ENCODE measurements around the gene CHRNA7. TPM values are rescaled to one million over a fixed set of nuclear protein-coding genes. Genes with fewer than 3 reads are reported as not detected.

Gene CHRNA7
- total RNA-seq, 1 donor from 2014 or later = 0.34 TPM

DNA sequence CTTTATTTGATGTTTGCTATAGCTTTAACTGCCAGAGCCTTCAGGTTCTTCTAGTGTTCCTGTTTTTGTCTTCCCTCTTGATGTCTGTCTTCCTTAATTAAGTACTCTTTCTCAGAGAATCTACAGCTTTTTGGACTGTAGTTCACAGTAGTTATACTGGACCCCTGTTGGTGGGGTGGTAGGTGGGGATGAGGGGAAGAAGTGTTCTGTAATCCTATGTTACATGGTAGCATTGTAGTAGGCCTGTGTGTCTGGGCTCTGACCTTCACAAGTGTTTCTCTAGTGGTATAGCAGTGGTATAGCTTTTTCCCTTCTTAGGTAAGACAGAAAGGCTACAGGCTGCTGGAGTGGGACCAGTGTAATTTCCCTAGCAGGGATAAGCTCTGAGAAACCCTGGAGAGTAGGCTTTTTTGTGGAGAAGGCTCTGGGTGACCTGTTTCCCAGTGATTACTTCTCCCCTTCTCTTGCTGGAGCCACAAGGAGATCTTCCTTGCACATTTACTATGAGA is 59.6 kb downstream of the CHRNA7 start:
- no peak for DNase-seq

- no peak for DNase-seq
Measured at GRCh38 chr15:32091505-32092380, 61.4 kb downstream of the CHRNA7 start.

GRCh38 chr15:32096213-32096612 is 65.9 kb downstream of the CHRNA7 start:
- no peak for DNase-seq

DNA sequence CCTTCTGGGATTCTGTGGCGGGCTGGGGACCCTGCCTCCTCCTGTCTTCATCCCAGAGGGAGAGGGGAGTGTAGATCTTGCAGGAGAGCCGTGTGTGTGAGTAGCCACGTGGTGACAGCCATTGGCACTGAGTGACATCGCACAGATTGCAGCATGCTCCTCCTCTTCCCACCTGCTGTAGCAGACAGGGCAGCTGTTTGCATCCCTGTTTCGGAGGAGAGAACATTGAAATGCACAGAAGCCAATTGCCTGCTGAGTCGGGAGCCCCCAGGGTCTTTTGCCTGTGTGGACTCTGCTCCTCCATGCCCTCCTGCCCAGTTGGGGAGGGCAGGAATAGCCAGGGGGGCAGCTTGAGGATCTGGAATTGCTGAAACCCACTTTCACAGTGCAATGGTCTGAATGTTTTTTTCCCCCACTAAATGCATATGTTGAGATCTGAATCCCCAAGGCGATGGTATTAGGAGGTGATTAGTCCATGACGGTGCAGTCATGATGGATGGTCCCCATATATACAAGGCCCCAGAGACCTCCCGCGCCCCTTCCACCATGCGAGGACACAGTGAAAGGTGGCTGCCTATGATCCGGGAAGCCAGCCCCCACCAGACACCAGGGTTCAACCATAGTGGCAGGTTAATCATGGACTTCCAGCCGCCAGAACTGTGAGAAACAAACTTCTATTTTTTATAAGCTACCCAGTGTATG is 66.8 kb downstream of the CHRNA7 start:
- no peak for DNase-seq

DNA sequence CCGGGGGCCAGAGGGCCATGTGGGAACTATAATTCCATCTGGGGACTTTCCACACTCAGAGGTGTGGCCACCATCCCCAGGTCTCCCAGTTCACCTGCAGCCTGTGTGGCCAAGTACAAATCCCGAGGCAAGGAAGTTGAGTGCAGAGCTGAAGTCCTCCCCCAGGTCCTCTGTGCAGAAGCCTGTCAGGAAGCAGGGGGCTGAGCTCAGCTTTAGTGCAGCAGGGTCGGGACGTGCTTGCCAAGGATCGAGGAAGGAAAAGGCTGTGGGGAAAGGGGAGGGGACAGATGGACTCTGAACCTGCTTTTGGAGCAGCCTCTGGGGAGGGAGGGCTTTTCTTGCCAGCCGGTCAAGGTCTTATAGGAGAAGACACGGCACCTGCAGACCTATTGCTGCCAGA is 67.7 kb downstream of the CHRNA7 start:
- DNase-seq = no peak

DNA sequence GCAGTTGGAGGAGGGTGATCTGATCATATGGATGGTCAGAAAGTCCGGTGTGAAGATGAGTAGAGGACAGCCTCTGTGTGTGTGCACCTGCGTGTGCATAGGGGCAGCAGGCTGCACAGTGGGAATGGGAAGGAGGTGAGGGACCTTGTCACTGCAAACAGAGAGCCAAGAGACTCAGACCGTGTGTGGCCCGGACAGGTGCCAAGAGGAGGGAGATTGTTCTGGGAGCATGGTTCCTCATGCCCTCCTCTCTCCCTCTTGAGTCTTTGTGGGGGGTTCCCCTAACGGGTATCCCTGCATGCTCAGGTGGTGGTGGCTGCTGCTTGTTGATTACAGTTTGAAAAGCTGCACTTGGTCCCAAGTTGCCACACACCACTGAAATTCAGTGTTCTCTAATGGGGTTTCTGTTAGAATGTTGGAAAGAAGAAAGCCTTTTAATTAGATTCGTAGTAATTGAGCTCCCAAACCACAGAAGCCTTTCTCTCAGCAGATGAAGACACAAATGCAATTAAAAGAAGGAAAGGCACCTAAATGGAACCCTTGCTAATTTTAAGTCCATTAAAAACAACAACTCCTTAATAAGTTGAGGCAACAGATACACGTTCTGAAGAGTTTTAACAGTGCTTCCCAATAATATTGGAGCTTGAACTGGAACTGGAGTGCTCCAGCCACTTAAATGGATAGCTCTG is 68.9 kb downstream of the CHRNA7 start:
- DNase-seq = no peak

- DNase-seq = no peak
Measured at GRCh38 chr15:32099956-32100684, 69.8 kb downstream of the CHRNA7 start.

DNA sequence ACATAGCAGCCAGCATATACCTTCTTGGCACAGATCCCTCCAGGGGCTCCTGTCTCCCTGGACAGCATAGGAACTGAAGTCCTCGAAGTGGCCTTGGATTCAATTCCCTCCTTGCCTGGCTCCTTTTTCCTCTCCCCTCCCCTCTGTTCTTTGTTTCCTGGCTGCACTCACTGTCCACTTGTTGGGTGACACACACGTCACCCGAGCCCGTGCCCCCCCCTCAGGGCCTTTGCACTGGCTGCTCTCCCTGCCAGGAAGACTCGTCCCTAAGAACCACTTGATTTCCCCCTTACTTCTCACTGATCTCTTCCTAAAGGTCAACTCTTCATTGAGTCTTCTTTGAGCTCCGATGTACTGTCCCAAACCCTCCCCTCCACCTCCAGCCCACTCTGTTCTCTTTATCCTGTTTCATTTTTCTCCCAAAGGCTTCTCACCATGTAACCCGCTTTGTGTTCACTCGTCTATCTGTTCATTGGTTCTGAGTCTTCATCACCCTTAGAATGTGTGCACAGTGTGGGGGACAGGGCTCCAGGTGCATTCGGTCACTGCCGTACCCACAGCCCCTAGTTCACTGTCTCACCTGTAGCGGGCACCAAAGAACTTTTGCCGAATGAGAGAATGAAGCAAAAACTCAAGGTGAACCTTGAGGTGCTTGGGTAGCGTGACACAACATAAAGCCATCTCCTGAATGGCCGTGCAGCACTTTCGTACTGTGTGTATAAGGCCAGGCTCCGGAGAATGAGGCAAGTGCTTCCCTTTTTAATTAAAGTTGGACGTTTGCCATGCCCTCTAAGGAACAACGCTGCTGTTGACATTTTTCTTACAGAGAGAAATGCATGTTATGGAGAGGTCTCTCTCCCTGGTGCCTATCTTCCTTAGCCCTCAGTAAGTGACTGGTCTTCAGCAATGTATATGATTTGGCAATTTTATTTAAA is 74.0 kb downstream of the CHRNA7 start:
- DNase-seq = no peak

GRCh38 chr15:32105258-32106241 is 75.2 kb downstream of the CHRNA7 start:
- no peak for DNase-seq

DNA sequence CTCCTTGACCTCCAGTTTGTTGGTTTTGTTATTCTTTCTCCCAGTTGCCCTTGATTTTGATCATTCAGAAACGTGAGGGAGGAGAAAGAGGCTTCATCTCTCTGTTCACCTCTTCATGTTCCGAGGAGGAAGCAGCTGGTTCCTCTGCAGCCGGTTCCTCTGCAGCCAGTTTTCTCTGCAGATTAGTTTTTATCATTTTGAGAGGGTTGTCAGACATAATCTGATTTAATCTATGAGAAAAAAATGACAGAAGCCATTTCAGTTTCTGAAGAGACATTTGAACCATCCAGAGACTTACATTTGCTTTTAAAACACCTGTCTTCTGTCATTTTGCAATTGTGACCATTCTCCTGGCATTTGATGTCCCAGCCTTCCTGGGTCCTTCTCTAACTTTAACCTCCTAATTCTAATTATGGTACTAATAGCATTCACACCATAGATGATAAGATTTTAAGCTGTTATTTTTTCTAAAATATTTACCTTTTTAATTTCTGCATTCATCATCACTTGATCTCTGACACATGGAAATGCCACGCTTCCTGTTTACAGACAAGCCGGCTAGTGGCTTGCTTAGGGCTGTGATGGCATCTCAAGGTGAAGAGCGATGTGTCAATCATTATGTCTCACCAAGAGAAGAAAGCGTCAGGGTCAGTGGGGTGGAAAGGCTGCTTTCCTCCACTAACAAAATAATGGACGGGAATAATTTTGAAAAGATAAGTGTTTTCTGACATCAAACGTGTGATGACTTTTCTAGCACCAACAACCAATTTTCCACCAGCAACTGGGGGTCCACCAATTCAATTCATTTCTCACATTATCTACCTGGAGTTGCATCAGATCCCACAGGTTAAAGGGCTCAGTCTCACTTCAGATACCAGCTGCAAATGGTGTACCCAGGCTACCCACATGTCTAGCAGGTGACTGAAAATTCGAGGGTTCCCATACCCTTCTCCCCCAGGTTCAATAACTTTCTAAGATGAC is 76.4 kb downstream of the CHRNA7 start:
- DNase-seq = peak; percentile 4

DNA sequence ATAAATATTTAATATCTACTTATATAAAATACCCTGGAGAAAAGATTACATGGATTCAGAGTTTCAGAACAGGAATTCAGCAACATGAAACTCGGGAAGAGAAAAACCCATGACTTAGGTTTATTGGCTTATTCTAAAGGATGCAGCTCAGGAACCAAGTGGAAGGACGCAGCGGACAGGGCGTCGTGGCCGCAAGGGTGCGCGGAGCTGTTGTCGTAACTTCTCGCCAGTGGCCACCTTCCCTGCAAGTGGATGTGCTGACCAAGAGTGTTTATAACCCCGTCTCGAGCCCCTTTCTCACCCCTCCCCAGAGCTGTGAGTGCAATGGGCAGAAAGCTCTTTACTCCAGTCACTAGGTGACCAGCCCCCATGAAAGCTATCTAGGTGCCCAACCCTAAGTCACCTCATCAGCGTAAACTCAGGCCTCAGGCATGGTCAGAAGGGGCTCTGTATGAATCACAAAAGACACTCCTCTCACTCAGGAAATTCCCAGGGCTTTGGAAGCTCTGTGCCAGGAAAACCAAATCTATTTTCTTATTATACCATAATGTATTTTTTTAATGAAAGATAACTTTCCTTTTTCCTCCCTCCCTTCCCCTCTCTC is 77.3 kb downstream of the CHRNA7 start:
- no peak for DNase-seq

GRCh38 chr15:32108661-32109060 is 78.3 kb downstream of the CHRNA7 start:
- no peak for DNase-seq

DNA sequence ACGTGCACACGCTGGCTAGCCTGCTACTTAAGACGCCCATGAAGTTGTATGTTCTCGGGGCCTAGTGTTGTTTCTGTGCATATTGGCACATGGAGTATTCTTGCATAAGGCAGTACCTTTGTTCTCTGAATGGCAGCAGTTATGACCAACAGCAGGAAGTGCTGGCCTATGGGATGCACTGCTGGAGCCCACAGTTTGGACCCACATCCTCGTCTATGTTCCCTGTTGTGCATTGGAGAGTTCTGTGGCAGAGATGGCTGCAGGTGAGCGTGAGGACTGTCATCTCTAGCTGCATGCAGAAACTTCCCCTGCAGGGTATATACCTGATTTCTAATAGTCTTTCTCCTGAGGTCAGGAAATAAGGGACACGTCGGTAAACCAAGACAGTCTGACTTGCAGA is 81.8 kb downstream of the CHRNA7 start:
- no peak for DNase-seq

DNA sequence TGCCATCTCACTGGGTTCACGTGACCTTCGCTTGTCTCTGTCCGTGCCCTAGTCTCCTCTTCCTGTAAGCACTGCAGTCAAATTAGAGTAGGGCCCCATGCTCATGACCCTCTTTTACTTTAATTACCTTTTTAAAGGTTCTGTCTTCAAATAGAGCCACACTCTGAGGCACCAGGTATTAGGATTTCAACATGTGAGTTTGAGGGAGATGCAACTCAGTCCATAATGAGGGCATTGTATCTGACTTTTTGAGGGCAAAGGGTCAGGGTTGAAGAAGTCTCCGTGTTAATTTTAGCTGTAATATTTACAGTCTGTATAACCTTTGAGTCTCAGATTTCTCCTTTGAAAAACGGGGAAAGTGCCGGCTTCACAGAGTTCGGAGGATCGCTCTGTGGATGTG is 82.9 kb downstream of the CHRNA7 start:
- DNase-seq = no peak

DNA sequence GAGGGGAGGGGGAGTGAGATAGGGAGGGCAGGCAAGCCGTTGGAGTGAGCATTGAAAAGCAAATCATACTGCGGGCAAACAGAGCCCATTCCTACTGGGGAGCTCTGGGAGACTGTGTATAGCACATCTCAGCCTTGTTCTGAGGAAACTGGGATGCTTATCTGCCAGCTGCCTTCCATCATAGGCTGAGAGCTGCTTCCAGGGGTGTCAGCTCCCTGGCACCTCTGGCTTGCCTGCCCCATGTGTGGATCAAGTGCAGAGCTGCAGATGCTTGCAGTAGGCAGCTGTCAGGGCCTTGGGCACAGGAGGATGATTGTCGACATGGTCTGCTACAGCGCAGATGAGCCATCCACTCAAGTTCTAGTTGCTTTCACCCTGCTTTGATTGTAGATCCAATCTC is 86.8 kb downstream of the CHRNA7 start:
- no peak for DNase-seq

DNA sequence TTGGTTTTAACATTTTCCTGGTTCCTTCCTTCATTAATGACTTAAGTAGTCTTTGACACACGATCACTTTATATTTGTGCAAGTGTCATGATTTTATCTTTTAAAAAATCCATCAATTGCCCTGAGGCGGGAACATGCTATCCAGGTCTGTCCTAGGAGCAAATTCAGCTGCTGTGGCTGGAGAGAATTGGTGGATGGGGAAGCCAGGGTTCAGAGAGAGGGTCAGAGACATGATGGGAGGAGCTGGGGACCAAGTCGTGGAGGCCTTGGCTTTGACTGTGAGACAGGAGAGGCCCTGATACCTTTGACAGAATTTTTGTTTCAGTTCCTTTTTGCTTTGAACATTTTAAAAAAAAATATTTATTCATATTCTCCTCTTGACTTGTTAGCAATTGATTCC is 89.0 kb downstream of the CHRNA7 start:
- DNase-seq = no peak

GRCh38 chr15:32119694-32120330 is 89.5 kb downstream of the CHRNA7 start:
- no peak for DNase-seq

Data from dermis blood vessel endothelial cell (primary cell).